A204.1 (cell line): Measurements from ENCODE around the gene FGFBP1.
"Not testable (repeated sequence)": the region's sequence is repeated elsewhere in the genome, so short reads cannot be mapped to it uniquely, and the experiment has no call there.

Experiments used
- FAIRE-seq: peaks from 2 replicates; lab custom pipeline; 2012; peaks lifted over from hg19 to GRCh38; lab: Jason Lieb, UNC

The FGFBP1 gene

GRCh38 chr4:15945516-15945915 lies 7.0 kb upstream of the FGFBP1 start:
- no peak for FAIRE-seq

DNA sequence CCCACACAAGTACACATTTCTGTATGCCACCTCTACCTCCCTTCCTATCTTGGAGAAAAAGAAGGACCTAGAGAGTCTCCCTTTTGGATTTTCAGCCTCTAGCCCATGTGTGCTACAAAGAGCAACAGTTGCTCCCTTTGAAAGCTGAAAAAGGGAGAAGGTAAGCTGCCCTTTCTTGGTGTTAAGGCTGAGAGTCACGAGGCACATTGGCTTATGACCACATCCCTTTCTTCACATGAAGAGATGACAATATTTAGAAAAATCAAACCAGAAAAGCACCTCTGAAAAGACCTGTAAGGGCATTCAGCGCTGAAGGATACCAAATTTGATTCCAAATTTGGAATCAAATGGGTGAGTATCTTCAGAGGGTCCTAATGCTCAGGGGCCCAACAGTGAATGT lies 6.4 kb upstream of the FGFBP1 start:
- FAIRE-seq = no peak

DNA sequence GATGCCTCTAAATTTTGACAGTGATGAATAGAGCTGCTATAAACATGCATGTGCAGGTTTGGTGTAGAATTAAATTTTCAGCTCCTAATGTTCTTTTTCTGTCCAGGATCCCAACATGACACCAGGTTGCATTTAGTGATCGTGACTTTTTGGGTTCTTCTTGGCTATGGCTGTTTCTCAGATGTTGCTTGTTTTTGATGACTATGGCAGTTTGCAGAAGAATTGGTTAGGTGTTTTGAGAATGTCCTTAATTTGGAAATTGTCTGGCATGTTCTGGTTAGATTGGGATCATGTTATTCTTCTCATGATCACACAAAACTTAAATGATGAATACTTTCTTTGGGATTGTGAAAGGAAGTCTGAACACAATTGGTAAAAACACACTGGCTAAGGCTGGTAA lies 3.7 kb upstream of the FGFBP1 start:
- no peak for FAIRE-seq

DNA sequence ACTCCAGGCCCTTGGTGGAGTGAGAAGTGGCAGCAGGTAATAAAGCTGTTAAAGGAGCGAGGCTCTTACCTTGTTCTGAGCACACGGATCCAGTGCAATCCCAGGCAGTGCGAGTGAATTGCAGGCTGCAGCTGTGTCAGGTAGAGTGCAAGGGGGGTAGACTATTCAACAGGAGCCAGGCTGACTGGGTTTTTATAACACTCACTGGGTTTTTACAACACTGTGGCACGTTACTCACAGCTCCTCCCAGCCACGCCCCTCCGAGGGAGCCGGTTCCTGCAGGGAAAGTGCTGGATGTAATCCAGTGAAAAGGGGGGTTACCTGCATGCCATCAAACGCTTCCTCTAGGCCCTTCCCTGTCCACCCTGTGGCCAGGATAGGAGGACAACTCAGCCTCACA lies 358 bp downstream of the FGFBP1 start:
- no peak for FAIRE-seq

DNA sequence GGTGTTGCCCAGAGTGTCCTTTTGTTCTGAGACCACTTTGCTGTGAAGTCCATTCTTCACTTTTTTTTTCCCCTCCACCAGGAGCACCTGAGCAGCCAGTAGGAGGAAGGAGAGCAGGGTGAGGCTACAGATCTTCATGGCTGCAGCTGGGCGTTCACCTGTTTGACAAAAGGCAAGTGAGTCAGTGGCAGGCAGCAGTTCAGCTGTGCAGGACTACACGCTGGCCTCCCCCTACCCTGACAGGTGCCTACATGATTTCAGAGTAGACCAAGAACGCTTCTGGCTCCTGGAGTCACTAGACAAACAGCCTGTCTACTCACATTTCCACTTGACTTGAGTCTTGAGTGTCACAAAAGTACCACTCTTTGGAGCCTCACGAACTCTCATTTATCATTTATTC lies 2.0 kb downstream of the FGFBP1 start:
- FAIRE-seq = no peak

DNA sequence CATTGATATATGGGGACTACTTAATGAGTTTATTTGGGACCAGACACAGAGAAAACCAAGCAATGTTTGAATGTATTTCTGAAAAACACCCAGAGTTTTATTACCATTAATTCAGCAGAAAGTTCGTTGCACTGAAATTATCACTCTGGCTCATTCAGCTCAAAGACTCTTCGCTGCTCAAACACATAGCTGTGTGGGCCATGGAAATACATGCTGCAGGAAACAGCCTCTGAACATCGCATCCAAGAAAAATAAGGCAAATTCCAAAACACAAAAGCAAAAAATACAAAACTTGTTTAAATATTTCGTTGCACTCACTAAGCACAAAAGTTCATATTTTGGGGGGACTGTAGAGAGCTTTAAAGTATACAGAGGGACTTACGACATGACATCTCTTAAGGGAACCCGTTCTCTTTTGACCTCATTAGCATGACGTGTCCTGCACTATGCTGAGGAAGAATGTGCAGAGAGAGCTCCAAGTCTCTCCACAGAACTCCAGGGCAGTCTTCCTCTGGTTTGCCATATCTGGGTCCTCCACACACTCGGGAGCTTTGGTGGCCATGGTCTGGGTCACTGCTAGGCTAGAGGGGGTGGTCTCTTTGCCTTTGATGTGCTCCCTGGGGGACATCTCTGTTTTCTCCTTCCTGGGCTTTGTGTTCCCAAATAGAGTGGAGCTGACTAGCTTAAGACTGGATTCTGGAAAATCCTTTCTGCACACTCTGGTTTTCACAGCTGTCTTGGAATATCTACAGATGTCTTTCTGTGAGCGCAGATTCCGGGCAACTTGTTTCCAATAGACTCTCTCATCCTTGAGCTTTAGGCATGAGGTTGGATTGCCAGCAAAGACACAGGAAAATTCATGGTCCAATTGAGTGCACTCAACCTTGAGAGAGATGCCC lies 2.8 kb downstream of the FGFBP1 start:
- no peak for FAIRE-seq

DNA sequence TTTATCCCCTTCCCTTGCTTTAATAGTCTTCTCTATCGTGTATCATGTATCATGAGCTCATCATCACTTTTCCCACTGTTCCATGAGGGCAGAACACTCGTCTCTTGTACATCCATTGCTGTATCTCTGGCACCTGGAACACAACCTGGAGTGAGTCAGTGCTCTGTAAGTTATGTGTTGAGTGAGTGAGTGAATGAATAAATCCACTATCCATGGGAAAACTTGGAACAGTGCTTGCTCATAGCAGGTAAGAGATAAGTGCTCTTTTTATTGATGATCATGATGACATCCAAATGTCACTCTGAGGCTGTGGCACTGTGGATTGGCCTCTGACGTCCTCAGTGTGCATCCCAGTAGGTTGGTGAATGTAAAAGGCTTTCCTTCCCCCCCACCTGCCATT lies 4.3 kb downstream of the FGFBP1 start:
- FAIRE-seq = no peak

DNA sequence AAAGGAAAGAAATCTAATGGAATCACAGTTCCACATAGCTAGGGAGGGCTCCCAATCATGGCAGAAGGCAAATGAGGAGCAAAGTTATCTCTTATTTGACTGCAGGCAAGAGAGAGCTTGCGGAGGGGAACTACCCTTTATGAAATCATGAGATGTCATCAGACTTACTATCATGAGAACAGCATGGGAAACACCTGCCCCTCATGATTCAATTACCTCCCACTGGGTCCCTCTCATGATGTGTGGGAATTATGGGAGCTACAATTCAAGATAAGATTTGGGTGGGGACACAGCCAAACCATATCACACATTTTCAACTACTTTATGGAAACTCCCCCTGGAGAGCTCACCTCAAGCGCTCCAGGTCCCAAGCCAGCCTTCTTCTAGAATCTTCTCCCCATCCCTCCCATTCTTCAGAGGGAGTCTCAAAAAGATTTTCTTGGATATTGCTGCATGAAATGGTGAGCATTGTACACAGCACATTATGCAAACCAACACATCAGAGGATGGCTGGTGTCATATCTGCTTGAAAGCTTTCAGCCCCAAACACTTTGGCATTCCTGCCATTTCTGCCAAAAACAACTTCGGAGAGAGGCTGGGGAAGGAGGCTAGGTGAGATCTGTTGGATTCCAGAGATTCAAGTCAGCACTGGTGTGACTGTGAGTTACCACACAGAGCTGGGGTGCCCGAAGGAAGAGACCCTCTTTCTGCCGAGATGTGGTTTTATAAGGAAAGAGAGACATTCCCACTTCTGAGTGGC lies 6.9 kb downstream of the FGFBP1 start:
- no peak for FAIRE-seq

- FAIRE-seq = no peak
These were observed 8.2 kb downstream of the FGFBP1 start for GRCh38 chr4:15930314-15930713.

DNA sequence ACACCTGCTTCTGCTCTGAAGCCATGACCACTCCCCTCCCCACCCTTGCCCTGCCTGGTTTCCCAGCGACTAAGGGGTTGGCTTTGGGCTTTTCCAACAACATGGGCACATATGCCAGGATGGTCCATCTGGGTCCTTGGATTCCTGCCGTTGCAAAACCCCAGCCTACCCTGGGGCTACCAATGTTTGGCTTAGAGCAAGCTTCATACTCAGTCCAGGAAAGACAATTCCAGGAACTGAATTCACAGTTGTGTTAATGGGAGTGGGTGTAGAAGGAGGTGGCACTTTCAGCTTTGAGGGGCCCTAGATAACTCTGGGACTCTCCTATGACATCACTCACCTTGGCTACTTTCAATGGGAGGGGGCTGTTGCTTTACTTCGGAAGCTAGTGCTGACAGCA lies 9.0 kb downstream of the FGFBP1 start:
- FAIRE-seq = no peak

DNA sequence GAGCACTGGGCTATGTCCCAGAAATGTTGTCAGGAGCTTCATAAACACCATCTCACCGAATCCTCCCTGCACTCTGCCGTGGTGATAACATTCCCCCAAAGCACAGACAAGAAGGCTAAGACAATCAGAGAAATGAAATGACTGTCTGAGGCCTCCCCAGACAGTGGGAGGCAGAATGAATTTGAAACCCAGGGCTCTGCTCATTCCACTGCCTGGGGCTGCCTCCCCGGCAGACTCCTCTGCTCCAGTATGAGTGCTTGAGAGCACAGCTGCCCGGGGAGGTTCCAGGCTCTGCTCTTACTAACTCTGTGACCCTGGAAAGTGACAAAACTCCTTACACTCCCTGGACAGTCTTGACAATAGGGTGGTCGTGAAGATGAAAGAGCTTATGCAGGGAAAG lies 9.7 kb downstream of the FGFBP1 start:
- no peak for FAIRE-seq

DNA sequence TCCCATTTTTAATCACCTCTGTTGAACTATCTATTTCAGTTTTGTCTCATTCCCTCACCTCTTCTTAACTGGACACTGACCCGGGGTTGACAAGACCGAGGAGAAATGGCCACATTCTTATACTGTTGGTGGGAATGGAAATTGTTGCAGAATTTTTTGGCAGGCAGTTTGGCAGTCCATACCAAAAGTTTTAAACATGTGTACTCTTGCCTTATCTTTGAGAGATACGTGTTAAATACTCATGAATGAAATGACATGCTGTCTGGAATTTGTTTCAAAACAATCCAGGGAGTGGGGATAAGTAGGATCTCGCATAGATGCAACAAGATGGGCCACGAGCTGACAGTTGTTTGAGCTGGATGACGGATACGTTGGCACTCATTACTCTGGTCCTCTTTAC lies 12.1 kb downstream of the FGFBP1 start:
- no peak for FAIRE-seq

DNA sequence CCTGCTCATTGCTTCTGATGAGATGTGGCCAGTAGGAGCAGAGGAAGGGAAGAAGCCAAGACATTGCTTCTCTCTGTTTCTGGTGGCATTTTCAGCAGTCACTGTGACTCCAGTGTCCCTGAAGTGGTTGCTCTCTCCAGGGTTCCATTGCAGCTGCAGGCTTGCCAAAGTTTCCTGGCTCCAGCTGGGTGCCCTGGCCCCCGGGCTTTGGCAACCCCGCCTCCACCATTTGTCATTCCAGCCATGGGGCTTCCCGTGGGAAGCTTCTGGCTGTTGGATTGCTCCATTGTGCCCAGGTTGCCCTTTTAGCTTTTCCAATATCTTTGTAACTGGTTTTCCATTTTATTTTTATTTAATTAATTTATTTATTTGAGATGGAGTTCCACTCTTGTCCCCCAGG lies 12.7 kb downstream of the FGFBP1 start:
- no peak for FAIRE-seq

DNA sequence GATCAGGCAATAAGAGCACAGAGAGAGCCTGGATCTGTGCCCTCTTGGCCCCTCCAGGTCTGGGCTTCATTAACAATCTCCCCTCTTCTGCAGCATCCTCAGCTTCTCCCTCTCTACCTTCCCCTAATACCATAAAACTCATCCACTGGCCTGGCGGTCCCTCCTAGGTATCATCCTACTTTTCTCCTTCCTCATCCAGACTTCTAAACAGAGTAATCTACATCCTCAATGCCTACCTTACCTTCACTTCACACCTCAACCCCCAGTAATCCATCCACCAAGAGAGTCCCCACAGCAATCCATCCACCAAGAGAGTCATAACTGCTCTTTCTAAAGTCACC lies 17.0 kb downstream of the FGFBP1 start:
- no peak for FAIRE-seq

GRCh38 chr4:15920723-15921591 lies 17.6 kb downstream of the FGFBP1 start:
- no peak for FAIRE-seq

GRCh38 chr4:15918484-15919129 lies 19.9 kb downstream of the FGFBP1 start:
- FAIRE-seq = no peak

GRCh38 chr4:15917297-15917696 lies 21.2 kb downstream of the FGFBP1 start:
- no peak for FAIRE-seq

DNA sequence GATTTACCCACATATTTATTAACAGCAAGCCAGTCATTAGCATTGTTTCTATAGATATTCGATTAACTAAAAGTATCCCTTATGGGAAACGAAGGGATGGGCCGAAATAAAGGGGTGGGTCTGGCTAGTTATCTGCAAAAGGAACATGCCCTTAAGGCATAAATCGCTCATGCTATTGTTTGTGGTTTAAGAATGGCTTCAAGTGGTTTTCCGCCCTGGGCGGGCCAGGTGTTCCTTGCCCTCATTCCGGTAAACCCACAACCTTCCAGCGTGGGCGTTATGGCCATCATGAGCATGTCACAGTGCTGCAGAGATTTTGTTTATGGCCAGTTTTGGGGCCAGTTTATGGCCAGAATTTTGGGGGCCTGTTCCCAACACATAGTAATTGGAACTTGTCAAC lies 22.2 kb downstream of the FGFBP1 start:
- not testable (repeated sequence) for FAIRE-seq

DNA sequence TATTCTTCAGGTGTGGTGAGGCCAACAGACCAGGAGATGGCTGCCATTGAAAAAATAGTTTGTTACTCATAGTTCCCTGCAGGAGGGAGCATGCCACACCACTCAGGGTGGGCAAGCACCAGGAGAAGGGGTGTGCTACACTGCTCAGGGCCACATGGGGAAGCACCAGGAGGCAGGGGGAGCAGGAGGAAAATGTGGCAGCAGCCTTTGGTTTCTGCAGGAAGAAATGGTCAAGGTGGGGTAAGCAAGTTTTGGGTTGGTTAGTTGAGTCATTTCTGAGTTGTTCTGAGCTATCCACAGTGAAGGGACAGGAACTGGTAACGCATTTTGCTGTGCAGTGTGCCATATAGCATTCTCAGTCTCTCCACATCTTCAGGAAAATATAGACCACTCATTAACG lies 23.8 kb downstream of the FGFBP1 start:
- FAIRE-seq = no peak

- FAIRE-seq = no peak
These were observed 24.2 kb downstream of the FGFBP1 start for GRCh38 chr4:15914291-15914690.

- no peak for FAIRE-seq
These were observed 24.9 kb downstream of the FGFBP1 start for GRCh38 chr4:15913631-15913970.

DNA sequence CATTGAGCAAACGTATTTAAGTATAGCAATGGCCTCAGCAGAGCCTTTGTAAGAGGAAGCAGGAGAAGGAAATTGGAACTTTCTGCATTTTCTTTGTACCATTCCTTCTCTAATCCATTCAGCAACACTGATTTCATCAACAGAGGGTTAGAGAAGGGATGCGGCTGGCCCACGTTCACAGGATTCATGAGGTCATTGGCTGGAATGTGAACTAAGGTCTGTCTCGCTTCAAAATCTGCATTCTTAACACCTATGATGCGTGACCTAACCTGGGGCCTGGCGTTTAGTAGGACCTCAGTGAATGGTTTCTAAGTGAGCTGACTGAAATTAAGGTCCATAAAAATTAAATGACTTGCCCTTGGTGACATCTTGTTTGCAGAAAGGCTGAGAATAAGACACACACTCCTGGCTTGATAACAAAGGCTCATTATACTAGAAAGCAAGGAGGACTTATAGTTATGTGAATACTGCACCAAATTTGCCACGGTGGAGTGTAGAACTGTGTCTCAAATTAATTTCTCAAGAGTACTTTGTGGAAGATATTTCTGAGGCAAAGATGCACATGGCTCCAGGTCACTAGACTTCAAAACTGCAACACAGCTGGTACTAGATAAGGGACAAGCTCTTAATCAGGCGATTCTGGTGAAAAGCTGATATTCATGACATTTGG lies 25.4 kb downstream of the FGFBP1 start:
- FAIRE-seq = no peak
